Stimulated activated CD8-positive, alpha-beta memory T cell treated with anti-CD3 and anti-CD28 coated beads, Interleukin-4, amount 100 ng/mL, for 1 hour (primary cell): Measurements from ENCODE around the gene EIF2S2.
A peak's percentile ranks its signal among the peaks of the same experiment; 100 is the strongest.
"Not testable (repeated sequence)": the region's sequence is repeated elsewhere in the genome, so short reads cannot be mapped to it uniquely, and the experiment has no call there.

Experiments used
- DNase-seq, 2 donors: peaks; one replicate each; pipeline ENCODE4 v3.0.0-alpha.2; 2020; ENCODE audit warnings: low read depth in 2 of 2, low spot score in 1 of 2

Gene EIF2S2, protein sequence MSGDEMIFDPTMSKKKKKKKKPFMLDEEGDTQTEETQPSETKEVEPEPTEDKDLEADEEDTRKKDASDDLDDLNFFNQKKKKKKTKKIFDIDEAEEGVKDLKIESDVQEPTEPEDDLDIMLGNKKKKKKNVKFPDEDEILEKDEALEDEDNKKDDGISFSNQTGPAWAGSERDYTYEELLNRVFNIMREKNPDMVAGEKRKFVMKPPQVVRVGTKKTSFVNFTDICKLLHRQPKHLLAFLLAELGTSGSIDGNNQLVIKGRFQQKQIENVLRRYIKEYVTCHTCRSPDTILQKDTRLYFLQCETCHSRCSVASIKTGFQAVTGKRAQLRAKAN

DNA sequence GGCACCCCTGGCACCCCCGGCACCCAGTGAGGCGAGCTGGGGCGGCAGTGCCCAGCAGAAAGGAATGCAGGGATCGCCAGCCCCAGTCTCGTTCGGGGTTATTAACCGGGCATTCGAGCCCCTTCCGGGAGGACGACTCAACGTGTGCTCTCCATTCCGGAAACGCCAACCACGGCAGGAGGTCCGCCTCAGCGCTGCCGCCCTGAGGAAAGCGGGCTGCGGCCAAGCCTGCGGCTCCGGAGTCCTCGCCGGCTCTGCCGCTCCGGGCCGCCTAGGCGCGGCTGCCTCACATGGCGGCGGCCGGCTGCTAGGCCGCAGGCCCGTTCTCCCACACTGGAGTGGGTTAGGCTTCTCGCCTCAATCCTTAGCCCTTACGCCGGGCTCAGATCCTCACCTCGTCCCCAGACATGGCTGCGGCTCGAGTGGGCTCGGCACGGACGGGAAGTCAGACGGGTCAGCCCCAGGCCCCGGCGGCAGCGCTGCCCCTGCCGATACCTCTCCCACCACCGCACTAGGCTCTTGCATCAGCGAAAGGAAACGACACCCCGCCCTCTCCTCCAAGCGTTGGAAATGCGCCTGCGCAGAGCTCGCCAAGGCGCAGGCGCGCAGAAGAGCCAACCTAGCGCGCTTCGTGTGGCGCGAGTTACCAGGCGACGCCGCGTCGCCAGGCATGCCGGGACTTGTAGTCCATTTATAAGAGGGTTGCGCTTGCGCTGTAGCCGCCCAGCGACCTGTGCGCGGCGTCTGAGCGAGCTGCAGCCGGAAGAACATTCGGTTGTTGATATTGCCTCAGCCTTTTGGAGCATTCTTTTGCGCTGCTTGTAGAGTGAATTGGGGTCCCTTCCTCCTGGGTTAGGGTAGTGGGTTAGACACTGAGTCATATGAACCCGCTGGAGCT is at the start of gene EIF2S2:
EIF2S2 (minus strand) TSS at position 542 of the 898 bp plus-strand sequence; CDS start at position 409, 133 bp downstream.
- DNase-seq, result peak; percentile 81 to 90

DNA sequence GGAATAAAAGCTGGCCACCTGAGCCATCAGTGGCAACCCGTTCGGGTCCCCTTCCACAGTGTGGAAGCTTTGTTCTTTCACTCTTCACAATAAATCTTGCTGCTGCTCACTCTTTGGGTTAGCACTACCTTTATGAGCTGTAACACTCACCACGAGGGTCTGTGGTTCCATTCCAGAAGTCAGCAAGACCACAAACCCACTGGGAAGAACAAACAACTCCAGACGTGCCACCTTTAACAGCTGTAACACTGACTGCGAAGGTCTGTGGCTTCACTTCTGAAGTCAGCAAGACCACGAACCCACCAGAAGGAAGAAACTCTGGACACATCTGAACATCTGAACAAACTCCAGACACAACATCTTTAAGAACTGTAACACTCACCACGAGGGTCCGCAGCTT is 45.7 kb upstream of the EIF2S2 start:
- DNase-seq, result not testable (repeated sequence)

DNA sequence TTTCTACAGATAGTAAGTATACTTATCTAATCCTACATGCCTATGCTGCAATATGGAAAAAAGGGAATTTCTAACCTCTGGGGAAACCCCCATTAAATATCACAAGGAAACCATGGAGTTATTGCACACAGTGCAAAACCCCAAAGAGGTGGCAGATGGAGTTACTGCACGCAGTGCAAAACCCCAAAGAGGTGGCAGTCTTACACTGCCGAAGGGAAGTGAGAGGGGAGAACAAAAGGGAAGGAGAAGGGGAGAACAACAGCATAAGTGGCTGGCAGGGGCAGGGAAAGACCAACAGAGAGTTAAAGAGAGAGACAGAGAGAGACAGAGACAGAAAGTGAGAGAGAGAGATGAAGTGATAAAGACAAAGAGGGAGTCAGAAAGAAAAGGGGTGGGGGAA is 43.8 kb upstream of the EIF2S2 start:
- DNase-seq, result no peak

DNA sequence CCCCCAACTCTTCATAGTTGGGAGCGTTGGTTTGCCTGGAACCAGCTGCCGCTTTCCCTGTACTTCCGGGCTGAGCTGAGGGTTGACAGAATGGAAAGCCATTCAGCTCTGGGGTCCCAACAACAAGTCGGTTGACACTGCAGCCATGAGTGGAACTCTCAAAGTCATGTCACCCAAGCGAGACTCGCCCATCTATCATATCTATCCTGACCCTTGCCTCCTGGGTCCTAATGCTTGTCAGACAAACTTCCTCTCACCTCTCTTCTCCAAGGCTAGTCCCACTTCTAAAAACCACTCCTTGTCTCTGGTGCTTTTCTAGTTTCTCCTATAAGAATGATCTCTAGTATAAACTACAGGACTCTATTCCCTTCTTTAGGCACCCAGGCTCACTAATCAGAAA is 41.1 kb upstream of the EIF2S2 start:
- DNase-seq, result not testable (repeated sequence)

DNA sequence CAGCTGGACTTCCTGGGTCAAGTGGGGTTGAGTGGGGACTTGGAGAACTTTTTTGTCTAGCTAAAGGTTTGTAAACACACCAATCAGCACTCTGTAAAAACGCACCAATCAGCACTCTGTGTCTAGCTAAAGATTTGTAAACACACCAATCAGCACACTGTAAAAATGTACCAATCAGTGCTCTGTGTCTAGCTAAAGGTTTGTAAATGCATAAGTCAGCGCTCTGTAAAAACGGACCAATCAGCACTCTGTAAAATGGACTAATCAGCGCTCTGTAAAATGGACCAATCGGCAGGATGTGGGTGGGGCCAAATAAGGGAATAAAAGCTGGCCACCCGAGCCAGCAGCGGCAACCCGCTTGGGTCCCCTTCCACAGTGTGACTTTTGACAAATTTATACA is 40.0 kb upstream of the EIF2S2 start:
- DNase-seq, result not testable (repeated sequence)

DNA sequence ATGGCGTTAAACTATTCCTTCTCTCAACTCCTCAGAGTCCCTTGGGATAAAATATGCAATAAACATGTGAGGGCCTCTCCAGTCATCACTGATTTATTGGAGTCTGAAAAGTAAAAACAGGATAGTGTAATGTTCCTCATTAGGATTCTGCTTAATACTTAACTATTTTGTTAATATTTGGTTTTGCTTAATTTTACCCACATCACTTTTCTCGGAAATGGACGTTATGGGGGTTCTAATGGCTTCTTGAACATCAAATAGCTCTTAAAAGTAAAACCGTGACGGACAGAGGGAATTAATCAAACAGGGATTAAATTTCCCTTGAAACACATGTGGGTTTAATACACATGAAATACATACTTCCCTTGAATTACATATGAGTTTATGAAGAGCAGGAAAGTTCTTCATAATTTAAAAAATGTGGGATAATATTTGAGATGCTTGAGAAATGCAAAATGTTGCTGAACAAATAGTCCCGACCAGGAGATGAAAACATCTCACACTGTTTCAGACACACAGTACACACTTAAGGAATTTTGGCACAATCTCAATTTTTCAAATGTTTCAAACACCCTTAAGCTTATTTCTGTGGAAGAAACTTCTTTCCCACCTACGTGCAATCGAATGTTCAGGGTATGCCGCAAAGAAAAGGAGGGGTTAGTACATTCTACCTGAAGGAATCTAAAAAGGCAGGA is 38.4 kb upstream of the EIF2S2 start:
- DNase-seq, result no peak

DNA sequence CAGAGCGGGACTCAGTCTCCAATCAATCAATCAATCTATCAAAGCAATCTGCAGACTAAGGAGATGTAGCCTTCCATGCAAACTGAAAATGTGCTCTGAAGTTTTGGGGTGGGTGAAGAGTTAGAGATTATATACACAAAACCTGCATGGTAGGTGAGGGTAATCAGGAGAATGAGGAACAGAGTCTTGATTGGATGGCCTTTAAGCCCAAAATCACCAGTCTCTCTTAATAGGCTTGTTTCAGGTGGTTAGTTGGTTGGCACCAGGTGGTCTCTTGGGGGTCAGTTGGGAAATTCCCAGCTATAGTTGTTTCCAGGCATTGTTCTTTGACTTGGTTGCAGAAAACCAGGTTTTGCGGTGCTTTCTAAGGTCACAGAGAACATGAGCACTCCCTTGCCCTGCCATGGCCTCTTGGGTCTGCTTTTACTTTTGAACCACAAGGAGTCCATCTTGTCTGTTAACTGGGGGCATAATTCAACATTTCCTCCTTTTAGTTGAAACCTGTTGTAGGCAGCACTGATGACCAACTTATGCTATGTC is 33.3 kb upstream of the EIF2S2 start:
- no peak for DNase-seq

DNA sequence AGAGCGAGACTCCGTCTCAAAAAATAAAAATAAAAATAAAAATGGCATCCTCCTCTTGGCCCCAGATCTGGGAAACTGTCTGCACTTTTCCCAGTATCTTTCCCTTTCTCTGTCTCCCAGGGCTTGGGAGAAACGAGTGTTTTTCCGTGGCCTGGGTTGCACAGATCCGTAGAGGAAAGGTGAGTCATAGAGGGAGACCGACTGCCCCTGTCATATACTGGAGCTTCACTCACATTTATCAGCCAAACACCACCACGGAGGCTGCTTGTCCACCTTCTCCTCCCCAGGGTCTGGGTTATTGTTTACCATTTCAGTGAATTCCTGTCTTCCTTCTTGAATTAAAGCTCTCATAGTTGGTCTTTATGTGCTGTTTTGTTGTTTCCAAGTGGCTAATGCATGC is 31.9 kb upstream of the EIF2S2 start:
- no peak for DNase-seq

DNA sequence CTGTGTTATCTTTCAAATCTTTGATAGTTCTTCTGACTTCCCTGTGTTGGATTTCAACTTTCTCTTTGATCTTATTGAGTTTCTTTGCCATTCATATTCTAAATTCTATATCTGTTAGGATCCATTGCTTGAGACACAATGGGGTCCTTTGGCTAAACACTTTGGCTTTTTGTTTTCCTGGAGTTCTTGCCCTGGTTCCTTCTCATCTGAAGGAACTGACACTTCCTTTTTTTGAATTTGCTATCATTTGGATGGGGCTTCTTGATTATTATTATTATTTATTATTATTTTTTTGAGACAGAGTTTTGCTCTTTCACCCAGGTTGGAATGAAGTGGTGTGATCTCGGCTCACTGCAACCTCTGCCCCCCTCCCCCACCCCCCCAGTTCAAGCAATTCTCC is 30.1 kb upstream of the EIF2S2 start:
- DNase-seq, result no peak

DNA sequence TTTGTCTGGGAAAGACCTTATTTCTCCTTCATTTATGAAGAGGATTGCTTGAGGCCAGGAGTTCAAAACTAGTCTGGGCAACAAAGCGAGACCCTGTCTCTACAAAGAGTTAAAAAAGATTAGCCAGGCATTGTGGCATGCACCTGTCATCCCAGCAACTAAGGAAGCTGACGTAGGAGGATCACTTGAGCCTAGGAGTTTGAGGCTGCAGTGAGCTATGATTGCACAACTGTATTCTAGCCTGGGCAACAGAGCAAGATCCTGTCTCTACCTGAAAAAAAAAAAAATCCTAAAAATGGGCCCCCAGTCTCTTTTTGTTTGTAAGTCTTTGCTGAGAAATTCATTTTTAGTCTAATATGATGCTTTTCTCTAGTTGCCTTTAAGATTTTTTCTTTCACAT is 29.2 kb upstream of the EIF2S2 start:
- DNase-seq, result no peak

DNA sequence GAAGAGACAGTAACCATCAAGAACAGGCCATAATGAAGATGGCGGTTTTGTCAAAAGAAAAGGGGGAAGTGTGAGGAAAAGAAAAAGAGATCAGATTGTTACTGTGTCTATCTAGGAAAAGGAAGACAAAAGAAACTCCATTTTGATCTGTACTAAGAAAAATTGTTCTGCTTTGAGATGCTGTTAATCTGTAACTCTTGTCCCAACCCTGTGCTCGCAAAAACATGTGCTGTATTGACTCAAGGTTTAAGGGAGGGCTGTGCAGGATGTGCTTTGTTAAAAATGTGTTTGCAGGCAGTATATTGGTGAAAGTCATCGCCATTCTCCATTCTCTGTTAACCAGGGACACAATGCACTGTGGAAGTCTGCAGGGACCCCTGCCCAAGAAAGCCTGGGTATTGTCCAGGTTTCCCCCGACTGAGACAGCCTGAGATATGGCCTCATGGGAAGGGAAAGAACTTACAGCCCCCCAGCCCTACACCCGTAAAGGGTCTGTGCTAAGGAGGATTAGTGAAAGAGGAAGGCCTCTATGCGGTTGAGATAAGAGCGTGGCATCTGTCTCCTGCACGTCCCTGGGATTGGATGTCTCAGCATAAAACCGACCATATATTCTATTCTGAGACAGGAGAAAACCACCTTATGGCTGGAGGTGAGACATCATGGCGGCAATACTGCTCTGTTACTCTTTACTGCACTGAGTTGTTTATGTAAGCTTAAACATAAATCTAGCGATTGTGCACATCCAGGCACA is 23.7 kb upstream of the EIF2S2 start:
- not testable (repeated sequence) for DNase-seq

DNA sequence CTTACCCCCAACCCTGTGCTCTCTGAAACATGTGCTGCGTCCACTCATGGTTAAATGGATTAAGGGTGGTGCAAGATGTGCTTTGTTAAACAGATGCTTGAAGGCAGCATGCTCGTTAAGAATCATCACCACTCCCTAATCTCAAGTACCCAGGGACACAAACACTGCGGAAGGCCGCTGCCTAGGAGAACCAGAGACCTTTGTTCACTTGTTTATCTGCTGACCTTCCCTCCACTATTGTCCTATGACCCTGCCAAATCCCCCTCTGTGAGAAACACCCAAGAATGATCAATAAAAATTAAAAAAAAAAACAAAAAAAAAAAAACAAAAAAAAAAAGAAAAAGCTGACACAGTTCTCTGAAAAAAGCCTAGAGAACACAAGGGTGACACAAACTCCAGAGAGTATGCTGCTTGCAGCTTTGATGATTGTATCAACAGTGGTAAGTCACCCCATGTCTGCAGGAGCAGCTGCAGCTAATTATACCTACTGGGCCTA is 21.4 kb upstream of the EIF2S2 start:
- not testable (repeated sequence) for DNase-seq

DNA sequence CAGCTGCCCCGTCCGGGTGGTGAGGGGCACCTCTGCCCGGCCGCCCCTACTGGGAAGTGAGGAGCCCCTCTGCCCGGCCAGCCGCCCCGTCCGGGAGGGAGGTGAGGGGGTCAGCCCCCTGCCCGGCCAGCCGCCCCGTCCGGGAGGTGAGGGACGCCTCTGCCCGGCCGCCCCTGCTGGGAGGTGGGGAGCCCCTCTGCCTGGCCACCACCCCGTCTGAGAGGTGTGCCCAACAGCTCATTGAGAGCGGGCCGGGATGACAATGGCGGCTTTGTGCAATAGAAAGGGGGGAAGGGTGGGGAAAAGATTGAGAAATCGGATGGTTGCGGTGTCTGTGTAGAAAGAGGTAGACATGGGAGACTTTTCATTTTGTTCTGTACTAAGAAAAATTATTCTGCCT is 20.9 kb upstream of the EIF2S2 start:
- DNase-seq, result not testable (repeated sequence)

DNA sequence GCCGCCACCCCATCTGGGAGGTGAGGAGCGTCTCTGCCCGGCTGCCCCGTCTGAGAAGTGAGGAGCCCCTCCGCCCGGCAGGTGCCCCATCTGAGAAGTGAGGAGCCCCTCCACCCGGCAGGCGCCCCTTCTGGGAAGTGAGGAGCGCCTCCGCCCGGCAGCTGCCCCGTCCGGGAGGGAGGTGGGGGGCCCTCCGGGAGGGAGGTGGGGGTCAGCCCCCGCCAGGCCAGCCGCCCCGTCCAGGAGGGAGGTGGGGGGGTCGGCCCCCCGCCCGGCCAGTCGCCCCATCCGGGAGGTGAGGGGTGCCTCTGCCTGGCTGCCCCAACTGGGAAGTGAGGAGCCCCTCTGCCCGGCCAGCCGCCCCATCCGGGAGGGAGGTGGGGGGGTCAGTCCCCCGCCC is 20.4 kb upstream of the EIF2S2 start:
- not testable (repeated sequence) for DNase-seq

DNA sequence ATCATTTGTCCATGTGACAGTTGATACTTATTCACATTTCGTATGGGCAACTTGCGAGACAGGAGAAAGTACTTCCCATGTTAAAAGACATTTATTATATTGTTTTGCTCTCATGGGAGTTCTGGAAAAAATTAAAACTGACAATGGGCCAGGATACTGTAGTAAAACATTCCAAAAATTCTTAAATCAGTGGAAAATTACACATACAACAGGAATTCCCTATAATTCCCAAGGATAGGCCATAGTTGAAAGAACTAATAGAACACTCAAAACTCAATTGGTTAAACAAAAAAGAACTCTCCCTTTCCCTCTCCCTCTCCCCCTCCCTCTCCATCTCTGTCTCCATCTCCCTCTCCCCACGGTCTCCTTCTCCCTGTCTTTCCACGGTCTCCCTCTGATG is 19.4 kb upstream of the EIF2S2 start:
- no peak for DNase-seq

DNA sequence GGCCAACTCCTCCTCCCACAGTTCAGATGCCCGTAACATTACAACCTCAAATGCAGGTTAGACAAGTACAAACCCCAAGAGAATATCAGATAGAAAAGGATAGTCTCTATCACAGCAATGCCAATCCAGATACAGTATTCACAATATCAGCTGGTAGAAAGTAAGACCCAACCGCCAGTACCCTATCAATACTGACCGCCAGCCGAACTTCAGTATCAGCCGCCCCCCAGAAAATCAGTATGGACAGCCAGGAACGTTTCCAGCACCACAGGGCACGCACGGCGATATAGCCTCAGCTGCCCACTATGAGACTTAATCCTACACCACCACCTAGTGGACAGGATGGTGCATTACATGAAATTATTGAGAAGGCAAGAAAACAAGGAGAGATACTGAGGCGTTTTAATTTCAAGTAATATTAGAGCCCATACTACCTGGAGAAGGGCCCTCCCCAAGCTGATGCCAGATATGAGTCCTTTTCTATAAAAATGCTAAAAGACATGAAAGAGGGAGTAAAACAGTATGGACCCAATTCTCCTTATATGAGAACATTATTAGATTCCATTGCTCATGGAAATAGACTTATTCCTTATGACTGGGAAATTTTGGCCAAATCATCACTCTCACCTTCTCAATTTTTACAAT is 17.6 kb upstream of the EIF2S2 start:
- no peak for DNase-seq

DNA sequence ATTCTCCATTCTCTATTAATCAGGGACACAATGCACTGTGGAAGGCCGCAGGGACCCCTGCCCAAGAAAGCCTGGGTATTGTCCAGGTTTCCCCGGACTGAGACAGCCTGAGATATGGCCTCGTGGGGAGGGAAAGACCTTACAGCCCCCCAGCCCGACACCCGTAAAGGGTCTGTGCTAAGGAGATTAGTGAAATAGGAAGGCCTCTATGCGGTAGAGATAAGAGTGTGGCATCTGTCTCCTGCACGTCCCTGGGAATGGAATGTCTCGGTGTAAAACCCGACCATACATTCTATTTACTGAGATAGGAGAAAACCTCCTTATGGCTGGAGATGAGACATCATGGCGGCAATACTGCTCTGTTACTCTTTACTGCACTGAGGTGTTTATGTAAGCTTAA is 15.7 kb upstream of the EIF2S2 start:
- DNase-seq, result no peak

DNA sequence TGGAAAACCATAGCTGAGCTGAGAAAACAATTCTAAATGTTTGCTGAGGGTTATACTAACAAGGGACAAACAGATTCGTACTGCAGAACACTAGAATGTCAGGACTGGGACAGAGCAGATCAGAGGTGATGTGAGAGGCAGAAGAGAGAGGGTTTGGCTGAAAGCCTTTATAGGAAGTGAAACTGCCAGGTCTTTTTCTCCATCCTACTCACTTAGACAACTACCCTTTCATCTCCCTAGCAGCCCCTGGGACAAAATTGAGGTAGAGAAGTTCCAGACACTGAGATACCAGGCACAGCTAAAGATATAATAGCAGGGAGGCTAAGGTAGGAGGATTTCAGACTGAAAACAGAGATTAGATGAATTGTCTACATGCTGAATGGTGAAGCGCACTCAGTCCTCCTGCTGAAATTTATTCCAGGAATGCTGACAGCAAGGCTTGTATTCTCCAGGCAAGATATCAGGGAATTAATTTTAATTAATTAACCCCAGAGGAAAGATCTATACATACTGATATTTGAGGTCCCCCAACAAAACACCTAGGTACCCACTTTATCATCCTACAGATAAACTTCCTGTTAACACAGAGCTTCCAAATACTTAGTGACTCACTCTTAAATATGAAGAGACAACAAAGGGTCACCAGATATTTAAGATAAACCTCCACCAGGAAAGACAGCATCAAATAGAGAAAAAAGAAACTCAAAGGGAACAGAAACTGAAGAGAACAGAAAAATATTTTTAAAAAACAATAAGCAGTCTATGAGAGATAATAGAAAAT is 12.6 kb upstream of the EIF2S2 start:
- DNase-seq, result no peak

DNA sequence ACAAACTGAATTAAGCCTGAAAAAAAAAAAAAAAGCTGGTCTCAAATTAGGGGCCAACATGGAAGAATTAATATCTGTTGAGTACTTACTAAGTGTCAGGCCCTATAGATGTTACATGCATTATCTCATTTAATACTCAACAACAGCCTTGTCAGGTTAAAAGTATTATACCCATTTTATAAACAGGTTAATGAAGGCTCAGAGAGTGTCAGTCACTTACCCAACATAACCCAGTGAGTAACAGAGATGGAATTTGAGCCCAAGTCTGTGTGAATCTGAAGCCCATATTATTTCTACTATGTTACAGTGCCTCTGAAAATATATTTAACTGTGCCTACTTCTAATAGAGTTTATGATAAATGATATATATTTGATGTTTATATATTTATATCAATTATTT is 11.3 kb upstream of the EIF2S2 start:
- DNase-seq, result no peak
